Chondrocyte (in vitro differentiated cells): ENCODE data around the gene COL5A1. TPM values are rescaled to one million over a fixed set of nuclear protein-coding genes. Genes with fewer than 3 reads are reported as not detected.

Experiments
- DNase-seq: peaks from one replicate; pipeline ENCODE4 v3.0.0; 2021; ENCODE audit warnings: mixed read lengths, low spot score
- H3K27ac Mint-ChIP-seq: one replicate; pipeline ENCODE4 v1.8.0; 2021; ENCODE audit warnings: mild to moderate bottlenecking, moderate library complexity, mixed read lengths; ENCODE audit not compliant: unreplicated experiment
- H3K27me3 Mint-ChIP-seq: 2 replicates; pipeline ENCODE4 v1.8.0; 2021; ENCODE audit warnings: low read depth, mixed read lengths
- H3K36me3 Mint-ChIP-seq: 2 replicates; pipeline ENCODE4 v1.8.0; 2021; ENCODE audit warnings: low read depth, mixed read lengths
- H3K4me1 Mint-ChIP-seq: 2 replicates; pipeline ENCODE4 v1.8.0; 2021; ENCODE audit warnings: low read depth, mild to moderate bottlenecking, mixed read lengths
- H3K4me3 Mint-ChIP-seq: one replicate; pipeline ENCODE4 v1.8.0; 2021; ENCODE audit warnings: mild to moderate bottlenecking, moderate library complexity, mixed read lengths; ENCODE audit not compliant: unreplicated experiment
- H3K9me3 Mint-ChIP-seq: 2 replicates; pipeline ENCODE4 v1.8.0; 2021; ENCODE audit warnings: low read depth, mixed read lengths
- total RNA-seq: library from RNA; stranded (reverse); gene quantifications from 3 replicates; pipeline ENCODE4 v1.2.1, GENCODE V29; 2021
- TF ChIP-seq, protein P1 (sequence below): fragments of 200-600 bp; sonication (generic); IDR thresholded peaks from 2 replicates; pipeline ENCODE4 v1.5.0; 2021; ENCODE audit warnings: antibody characterized with exemption, mild to moderate bottlenecking, moderate library complexity

Gene COL5A1
- total RNA-seq, 1 donor from 2014 or later = 2,235 TPM

DNA sequence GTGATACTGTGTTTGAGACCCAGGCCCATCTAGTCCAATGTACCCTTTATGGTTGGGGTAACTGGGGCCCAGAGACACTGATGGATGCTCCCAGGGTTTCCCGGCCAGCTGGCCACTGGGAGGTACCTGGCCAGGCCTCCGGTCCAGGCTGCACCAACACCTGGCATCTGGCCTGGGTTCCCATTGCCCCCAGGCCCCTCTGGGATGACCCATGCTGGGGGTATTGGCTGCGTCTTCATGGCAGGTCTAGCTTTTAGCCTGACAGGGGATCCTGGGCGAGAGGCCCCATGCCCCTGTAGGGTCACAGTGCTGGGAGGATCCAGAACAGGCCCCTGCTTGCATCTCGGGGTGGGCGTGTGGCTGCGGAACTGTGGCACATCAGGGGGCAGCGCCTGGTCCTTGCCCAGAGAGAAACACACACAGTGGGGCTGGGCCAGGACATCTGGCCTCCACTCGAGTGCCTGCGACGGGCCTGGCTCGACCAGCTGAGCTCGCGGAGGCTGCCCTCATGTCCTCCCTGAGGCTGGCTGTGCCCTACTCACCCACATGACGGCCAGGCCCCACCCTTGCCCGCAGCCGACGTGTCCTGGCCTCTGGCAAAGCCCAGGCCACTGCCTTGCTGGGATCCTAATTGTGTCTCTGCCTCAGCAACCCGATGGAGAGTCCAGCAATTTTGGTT, 21.5 kb upstream of the COL5A1 start:
- Mint-ChIP-seq H3K36me3 (no peaks in the 10 kb centered on the region), H3K4me1 (peaks cover 70% of the 10 kb centered on the region), H3K27ac (no peak overlapping the region), H3K27me3 (no peaks in the 10 kb centered on the region), H3K4me3 (no peak overlapping the region), H3K9me3 (no peaks in the 10 kb centered on the region)
- TF ChIP-seq, protein P1, sequence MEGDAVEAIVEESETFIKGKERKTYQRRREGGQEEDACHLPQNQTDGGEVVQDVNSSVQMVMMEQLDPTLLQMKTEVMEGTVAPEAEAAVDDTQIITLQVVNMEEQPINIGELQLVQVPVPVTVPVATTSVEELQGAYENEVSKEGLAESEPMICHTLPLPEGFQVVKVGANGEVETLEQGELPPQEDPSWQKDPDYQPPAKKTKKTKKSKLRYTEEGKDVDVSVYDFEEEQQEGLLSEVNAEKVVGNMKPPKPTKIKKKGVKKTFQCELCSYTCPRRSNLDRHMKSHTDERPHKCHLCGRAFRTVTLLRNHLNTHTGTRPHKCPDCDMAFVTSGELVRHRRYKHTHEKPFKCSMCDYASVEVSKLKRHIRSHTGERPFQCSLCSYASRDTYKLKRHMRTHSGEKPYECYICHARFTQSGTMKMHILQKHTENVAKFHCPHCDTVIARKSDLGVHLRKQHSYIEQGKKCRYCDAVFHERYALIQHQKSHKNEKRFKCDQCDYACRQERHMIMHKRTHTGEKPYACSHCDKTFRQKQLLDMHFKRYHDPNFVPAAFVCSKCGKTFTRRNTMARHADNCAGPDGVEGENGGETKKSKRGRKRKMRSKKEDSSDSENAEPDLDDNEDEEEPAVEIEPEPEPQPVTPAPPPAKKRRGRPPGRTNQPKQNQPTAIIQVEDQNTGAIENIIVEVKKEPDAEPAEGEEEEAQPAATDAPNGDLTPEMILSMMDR = no peak
- peak; percentile 89 for DNase-seq

DNA sequence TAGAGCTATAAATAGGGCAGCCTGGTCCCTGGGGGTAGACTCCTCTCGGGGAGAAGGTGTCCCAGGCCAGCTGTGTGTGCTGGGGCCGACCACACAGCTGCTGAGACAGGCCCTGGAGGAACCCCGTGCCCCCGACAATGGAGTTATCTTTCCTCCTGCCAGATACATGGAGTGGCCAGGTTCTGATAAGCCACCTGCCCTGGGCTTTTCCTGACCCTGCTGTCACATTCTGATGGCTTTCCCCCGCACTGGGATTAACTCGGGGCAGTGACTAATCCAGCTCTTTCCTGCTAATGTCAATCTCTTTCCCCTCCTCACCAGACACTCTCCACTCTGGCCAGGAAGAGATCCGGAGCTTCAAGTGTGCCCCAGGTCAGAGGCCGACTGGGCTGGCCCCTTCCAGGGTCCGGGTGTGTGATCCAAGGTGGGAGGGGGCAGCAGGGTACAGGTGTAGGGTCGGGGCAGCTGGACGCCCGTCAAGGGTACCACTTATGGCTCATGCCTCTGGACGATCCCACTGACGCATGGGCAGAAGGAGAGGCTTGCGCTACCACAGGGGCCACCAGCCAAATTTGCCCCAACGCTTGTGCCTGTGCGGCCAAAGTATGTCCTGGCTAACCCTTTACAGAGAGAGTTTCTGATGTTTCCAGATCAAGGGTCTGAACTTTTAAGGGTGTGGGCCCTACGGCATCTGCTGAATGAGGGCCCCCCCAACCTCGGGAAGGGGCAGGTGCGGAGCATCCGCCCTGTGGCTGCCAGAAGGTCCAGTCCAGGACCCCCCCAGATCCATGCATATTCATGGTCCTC, 20.6 kb upstream of the COL5A1 start:
- Mint-ChIP-seq H3K4me3 (no peak overlapping the region), H3K27ac (no peak overlapping the region), H3K9me3 (no peaks in the 10 kb centered on the region), H3K36me3 (no peaks in the 10 kb centered on the region), H3K4me1 (peaks cover 78% of the 10 kb centered on the region), H3K27me3 (no peaks in the 10 kb centered on the region)
- DNase-seq = peak; percentile 76
- TF ChIP-seq, protein P1 = no peak

DNA sequence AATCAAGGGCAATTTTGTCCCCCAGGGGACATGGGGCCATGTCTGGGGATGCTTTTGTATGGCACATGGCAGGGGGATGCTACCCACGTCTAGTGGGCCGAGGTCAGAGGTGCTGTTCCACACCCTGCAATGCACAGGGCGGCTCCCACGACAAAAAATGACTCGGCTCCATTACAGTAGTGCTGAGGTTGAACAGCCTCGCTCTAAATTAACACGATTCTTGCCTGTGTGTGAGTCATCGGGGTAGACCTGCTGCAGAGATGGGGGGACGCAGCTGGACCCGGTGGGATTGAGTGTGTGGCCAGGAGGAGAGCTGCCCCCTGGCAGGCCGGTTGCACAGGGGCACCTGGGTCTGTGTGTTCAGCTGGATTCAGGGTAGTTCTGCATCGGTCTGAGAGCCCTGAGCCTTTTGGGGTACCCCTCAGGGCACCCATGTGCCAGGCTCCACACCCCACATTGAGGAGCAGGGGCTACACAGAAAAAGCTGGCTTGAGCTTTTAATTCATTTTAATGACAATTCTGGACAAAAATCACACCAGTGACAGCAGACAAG, 20.0 kb upstream of the COL5A1 start:
- no peaks in the 10 kb centered on the region for H3K36me3 Mint-ChIP-seq
- no peaks in the 10 kb centered on the region for H3K9me3 Mint-ChIP-seq
- TF ChIP-seq, protein P1 = no peak
- H3K27me3 Mint-ChIP-seq = no peaks in the 10 kb centered on the region
- peaks cover 78% of the 10 kb centered on the region for H3K4me1 Mint-ChIP-seq
- no peak overlapping the region for H3K4me3 Mint-ChIP-seq
- H3K27ac Mint-ChIP-seq = no peak overlapping the region
- DNase-seq = peak; percentile 39

DNA sequence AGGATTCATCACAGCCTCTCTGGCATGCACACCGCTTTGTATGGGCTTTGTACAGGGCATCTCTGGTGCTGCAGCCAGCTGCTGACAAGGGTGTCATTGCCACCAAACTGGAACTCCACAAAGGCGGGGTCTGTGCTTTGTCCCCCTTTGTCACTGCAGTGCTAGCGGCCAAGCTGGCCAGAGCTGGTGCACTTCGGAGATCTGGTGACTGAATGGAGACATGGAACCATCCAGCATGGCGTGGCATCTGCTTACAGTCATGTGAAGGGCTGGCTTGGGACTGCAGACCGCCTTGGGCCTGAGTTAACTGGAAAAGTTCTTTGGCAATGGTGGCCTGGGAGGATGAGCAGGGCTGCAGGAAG, 18.7 kb upstream of the COL5A1 start:
- peak; percentile 70 for DNase-seq
- H3K36me3 Mint-ChIP-seq = no peaks in the 10 kb centered on the region
- H3K27me3 Mint-ChIP-seq = no peaks in the 10 kb centered on the region
- no peak overlapping the region for H3K4me3 Mint-ChIP-seq
- peaks cover 81% of the 10 kb centered on the region for H3K4me1 Mint-ChIP-seq
- TF ChIP-seq, protein P1 = no peak
- H3K27ac Mint-ChIP-seq = peak overlapping the region; percentile 5
- H3K9me3 Mint-ChIP-seq = no peaks in the 10 kb centered on the region

DNA sequence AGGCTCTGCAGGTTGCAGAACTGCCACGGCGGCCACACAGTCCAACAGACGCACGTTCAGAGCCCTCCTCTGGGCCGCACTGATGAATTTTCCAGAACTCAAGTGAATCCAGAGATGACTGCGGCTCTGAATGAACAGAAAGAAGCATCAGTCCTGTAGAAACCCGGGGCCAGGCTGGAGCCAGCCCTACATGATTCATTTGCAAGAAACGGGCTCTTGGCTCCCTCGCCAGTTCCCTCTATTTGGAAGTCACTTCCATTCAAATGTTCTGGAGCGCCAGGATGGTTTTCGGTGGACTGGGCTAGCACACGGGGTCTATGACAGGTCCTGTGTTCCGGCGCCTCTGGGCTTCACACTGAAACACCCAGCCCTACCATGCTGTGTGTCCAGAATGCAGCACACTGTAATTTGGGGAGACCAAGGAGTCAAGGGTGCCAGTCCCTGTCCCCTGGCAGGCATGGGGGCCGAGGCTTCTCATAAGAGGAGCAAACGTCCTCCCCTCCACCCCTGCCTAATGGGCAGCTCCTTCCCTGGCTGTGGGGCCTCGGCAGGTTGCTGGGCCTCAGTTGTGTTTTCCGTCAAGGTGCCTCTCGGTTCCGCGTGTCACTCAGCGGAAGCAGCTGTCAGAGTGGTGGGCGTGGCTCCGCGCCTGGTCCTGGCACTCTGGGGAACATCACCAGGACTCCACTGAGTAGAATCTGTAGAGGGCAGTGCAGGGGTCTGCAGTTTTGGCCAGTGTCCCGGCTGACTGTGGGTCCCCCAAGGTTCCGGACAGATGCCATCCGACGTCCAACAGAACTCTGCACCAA, 18.1 kb upstream of the COL5A1 start:
- peak; percentile 80 for DNase-seq
- no peaks in the 10 kb centered on the region for H3K9me3 Mint-ChIP-seq
- TF ChIP-seq, protein P1 = no peak
- H3K36me3 Mint-ChIP-seq = no peaks in the 10 kb centered on the region
- H3K27me3 Mint-ChIP-seq = no peaks in the 10 kb centered on the region
- H3K27ac Mint-ChIP-seq = peak overlapping the region; percentile 100
- peaks cover 76% of the 10 kb centered on the region for H3K4me1 Mint-ChIP-seq
- no peak overlapping the region for H3K4me3 Mint-ChIP-seq
